Suppressor macrophage (primary cell): ENCODE data around the gene ACSL5.

Source experiments
- DNase-seq, 4 experiments: peaks; one replicate each; pipeline ENCODE4 v3.0.0-alpha.2; 2020 to 2022

Gene ACSL5

GRCh38 chr10:112409299-112409698 lies 35.4 kb downstream of the ACSL5 start:
- no peak for DNase-seq

GRCh38 chr10:112409755-112410154 lies 35.8 kb downstream of the ACSL5 start:
- no peak for DNase-seq

- no peak for DNase-seq
Observed at GRCh38 chr10:112412696-112413095, 38.8 kb downstream of the ACSL5 start.

GRCh38 chr10:112421731-112422130 lies 47.8 kb downstream of the ACSL5 start:
- DNase-seq = no peak

- no peak for DNase-seq
Observed at GRCh38 chr10:112424651-112425050, 50.7 kb downstream of the ACSL5 start.

- peak; percentile 47 to 75 (median 60) for DNase-seq
Observed at GRCh38 chr10:112426111-112426510, 52.2 kb downstream of the ACSL5 start.

GRCh38 chr10:112429147-112429546 lies 55.2 kb downstream of the ACSL5 start:
- no peak for DNase-seq

GRCh38 chr10:112429654-112430230 lies 55.8 kb downstream of the ACSL5 start:
- no peak for DNase-seq

GRCh38 chr10:112433136-112433535 lies 59.2 kb downstream of the ACSL5 start:
- DNase-seq = no peak

GRCh38 chr10:112434988-112435619 lies 61.2 kb downstream of the ACSL5 start:
- DNase-seq = peak in 2 of 4 experiments; percentile 57 to 61

- no peak for DNase-seq
Observed at GRCh38 chr10:112438356-112438755, 64.4 kb downstream of the ACSL5 start.

- no peak for DNase-seq
Observed at GRCh38 chr10:112441520-112441919, 67.6 kb downstream of the ACSL5 start.

- no peak for DNase-seq
Observed at GRCh38 chr10:112442063-112442462, 68.1 kb downstream of the ACSL5 start.

- DNase-seq = peak; percentile 51 to 67 (median 59)
Observed at GRCh38 chr10:112446055-112446854, 72.3 kb downstream of the ACSL5 start.

- DNase-seq = peak; percentile 87 to 93 (median 92)
Observed at GRCh38 chr10:112446855-112447619, 73.1 kb downstream of the ACSL5 start, which contains the start of the genes VTI1A and ZDHHC6. Gene VTI1A, plus strand, starts transcription at chr10:112447215. Its CDS starts 159 bp downstream, at chr10:112447374. Gene ZDHHC6, minus strand, starts transcription at chr10:112446914. Its CDS starts 1,478 bp downstream, at chr10:112445436.

GRCh38 chr10:112447620-112447928 lies 73.7 kb downstream of the ACSL5 start:
- peak in 1 of 4 experiments; percentile 44 for DNase-seq

- DNase-seq = peak; percentile 59 to 83 (median 68)
Observed at GRCh38 chr10:112448888-112449287, 75.0 kb downstream of the ACSL5 start.

- DNase-seq = no peak
Observed at GRCh38 chr10:112454910-112455779, 81.2 kb downstream of the ACSL5 start.

- DNase-seq = peak in 2 of 4 experiments; percentile 10
Observed at GRCh38 chr10:112456533-112456932, 82.6 kb downstream of the ACSL5 start.

GRCh38 chr10:112460366-112460765 lies 86.5 kb downstream of the ACSL5 start:
- no peak for DNase-seq

- DNase-seq = peak; percentile 22 to 64 (median 48)
Observed at GRCh38 chr10:112461029-112461887, 87.3 kb downstream of the ACSL5 start.
